CD4-positive, alpha-beta T cell (primary cell): ENCODE data around the gene DMXL2. TPM values are rescaled to one million over a fixed set of nuclear protein-coding genes. Genes with fewer than 3 reads are reported as not detected.

Experiments used
- ATAC-seq: fragments of 200-7000 bp; cut with Tn5 transposase; one replicate; pipeline ENCODE4 v1.10.0; 2022; ENCODE audit warnings: mild to moderate bottlenecking; ENCODE audit not compliant: poor library complexity
- CTCF ChIA-PET: fragments of 350-600 bp; sonication (Branson Sonifier 250); formaldehyde crosslinking; loops from one replicate; lab custom pipeline; 2021; ENCODE audit warnings: antibody characterized with exemption, inconsistent platforms; lab: Charles Lee
- POLR2A ChIA-PET: fragments of 350-600 bp; sonication (Branson Sonifier 250); formaldehyde crosslinking; loops from one replicate; lab custom pipeline; 2021; ENCODE audit warnings: antibody characterized with exemption, inconsistent platforms; lab: Charles Lee
- DNase-seq, 14 experiments: peaks; one replicate each; pipeline ENCODE4 v3.0.0-alpha.2; 2013 to 2020; ENCODE audit warnings: mixed read lengths in 2 of 14
- H3K27ac ChIP-seq, 2 donors: one replicate each; pipeline versions ENCODE4 v1.5.1 to v1.7.0; 2013; ENCODE audit warnings: low read length in 2 of 2, low read depth in 1 of 2, mild to moderate bottlenecking in 1 of 2
- H3K27me3 ChIP-seq, 2 experiments: 1 replicate in 1 of 2; 2 replicates in 1 of 2; pipeline versions ENCODE4 v1.6.1 to v1.7.0; 2013; ENCODE audit warnings: low read length in 2 of 2, control low read depth in 1 of 2, mild to moderate bottlenecking in 1 of 2, moderate library complexity in 1 of 2; ENCODE audit not compliant: insufficient read depth in 2 of 2, control insufficient read depth in 1 of 2
- H3K36me3 ChIP-seq: one replicate; pipeline ENCODE4 v1.6.1; 2013; ENCODE audit warnings: low read length, control low read depth; ENCODE audit not compliant: insufficient read depth
- H3K4me1 ChIP-seq: one replicate; pipeline ENCODE4 v1.6.1; 2013; ENCODE audit warnings: low read length, control low read depth; ENCODE audit not compliant: insufficient read depth
- H3K4me3 ChIP-seq: one replicate; pipeline ENCODE4 v1.5.1; 2013; ENCODE audit warnings: mild to moderate bottlenecking, low read length, moderate library complexity
- H3K9me3 ChIP-seq, 2 experiments: 1 replicate in 1 of 2; 2 replicates in 1 of 2; pipeline versions ENCODE4 v1.6.1 to v1.7.0; 2013; ENCODE audit warnings: low read length in 2 of 2, mild to moderate bottlenecking in 2 of 2, control low read depth in 1 of 2, moderate library complexity in 1 of 2; ENCODE audit not compliant: control insufficient read depth in 1 of 2, insufficient read depth in 1 of 2
- H3K27ac Mint-ChIP-seq: one replicate; pipeline ENCODE4 v1.8.0; 2020; ENCODE audit warnings: mixed read lengths
- H3K27me3 Mint-ChIP-seq: one replicate; pipeline ENCODE4 v1.8.0; 2021; ENCODE audit warnings: mixed read lengths
- H3K36me3 Mint-ChIP-seq: one replicate; pipeline ENCODE4 v1.8.0; 2021; ENCODE audit warnings: low read depth, mixed read lengths
- H3K4me1 Mint-ChIP-seq: one replicate; pipeline ENCODE4 v1.8.0; 2021; ENCODE audit warnings: low read depth, mixed read lengths
- H3K4me3 Mint-ChIP-seq: one replicate; pipeline ENCODE4 v1.8.0; 2020; ENCODE audit warnings: mild to moderate bottlenecking, mixed read lengths
- H3K9me3 Mint-ChIP-seq: one replicate; pipeline ENCODE4 v1.8.0; 2020; ENCODE audit warnings: mixed read lengths
- intact Hi-C, 2 experiments: fragments of 100-400 bp; cut with DNase I in 1 of 2; cut with micrococcal nuclease in 1 of 2; formaldehyde crosslinking; loops; one replicate each; pipeline versions ENCODE4 v1.15.1 to v1.9.0; 2023 to 2025; cut with DNase I, micrococcal nuclease
- total RNA-seq, 174 experiments: library from RNA in 2 of 174; stranded (reverse) in 2 of 174; gene quantifications; one replicate each; pipeline ENCODE4 v1.2.3 and lab custom pipeline; 2021 to 2026
- TF ChIP-seq, protein P1 (sequence below): fragments of 200-600 bp; IDR thresholded peaks from one replicate; pipeline ENCODE4 v1.8.0; 2022; ENCODE audit warnings: antibody characterized with exemption, mild to moderate bottlenecking

DMXL2 gene
- total RNA-seq, 2 experiments from 2014 or later = 4.7 to 5.5 TPM

DNA sequence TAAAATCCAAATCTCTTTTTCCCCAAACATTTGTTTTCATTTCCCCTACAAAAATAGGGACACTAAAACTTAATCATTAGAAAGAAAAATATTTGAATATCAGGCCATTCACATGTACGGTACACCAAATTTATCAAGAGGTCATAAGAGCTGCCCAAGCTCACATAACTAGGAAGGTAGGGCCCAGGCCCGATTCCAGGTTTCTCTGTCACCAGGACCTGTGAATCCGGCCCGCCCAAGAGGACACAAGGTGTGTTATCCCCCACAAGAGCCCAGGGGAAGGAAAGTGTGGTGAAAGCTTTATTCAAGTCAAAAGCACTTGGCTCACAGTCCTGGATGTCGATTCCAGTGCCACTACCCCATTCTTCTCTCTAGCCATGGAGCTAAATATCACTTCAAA is 130.6 kb downstream of the DMXL2 start:
- H3K4me3 ChIP-seq = no peak overlapping the region
- CTCF ChIA-PET = no interaction called here
- no peaks in the 10 kb centered on the region for H3K27me3 ChIP-seq
- DNase-seq = no peak
- peaks cover 32% of the 10 kb centered on the region for H3K36me3 Mint-ChIP-seq
- TF ChIP-seq, protein P1, sequence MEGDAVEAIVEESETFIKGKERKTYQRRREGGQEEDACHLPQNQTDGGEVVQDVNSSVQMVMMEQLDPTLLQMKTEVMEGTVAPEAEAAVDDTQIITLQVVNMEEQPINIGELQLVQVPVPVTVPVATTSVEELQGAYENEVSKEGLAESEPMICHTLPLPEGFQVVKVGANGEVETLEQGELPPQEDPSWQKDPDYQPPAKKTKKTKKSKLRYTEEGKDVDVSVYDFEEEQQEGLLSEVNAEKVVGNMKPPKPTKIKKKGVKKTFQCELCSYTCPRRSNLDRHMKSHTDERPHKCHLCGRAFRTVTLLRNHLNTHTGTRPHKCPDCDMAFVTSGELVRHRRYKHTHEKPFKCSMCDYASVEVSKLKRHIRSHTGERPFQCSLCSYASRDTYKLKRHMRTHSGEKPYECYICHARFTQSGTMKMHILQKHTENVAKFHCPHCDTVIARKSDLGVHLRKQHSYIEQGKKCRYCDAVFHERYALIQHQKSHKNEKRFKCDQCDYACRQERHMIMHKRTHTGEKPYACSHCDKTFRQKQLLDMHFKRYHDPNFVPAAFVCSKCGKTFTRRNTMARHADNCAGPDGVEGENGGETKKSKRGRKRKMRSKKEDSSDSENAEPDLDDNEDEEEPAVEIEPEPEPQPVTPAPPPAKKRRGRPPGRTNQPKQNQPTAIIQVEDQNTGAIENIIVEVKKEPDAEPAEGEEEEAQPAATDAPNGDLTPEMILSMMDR = no peak
- no peaks in the 10 kb centered on the region for H3K9me3 ChIP-seq
- H3K4me1 ChIP-seq = no peaks in the 10 kb centered on the region
- intact Hi-C loops = no loop called here
- H3K4me1 Mint-ChIP-seq = no peaks in the 10 kb centered on the region
- H3K27ac Mint-ChIP-seq = no peak overlapping the region
- H3K4me3 Mint-ChIP-seq = no peak overlapping the region
- no peaks in the 10 kb centered on the region for H3K36me3 ChIP-seq
- POLR2A ChIA-PET = no interaction called here
- no peaks in the 10 kb centered on the region for H3K9me3 Mint-ChIP-seq
- no peak overlapping the region for H3K27ac ChIP-seq
- no peaks in the 10 kb centered on the region for H3K27me3 Mint-ChIP-seq
- no peak for ATAC-seq

DNA sequence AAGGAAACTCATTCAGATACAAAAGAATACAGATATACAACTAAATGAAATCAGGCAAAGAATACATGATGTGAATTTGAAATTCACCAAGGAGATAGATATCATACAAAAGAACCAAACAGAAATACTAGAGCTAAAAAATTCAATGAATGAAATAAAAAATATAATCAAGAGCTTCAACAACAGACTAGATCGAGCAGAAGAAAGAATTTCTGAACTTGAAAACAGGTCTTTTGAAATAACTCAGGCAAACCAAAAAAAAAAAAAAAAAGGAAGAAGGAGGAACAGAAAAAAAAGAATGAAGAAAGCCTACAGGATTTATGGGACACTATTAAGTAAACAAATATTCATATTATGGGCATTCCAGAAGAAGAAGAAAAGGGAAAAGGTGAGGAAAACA is 137.8 kb downstream of the DMXL2 start:
- H3K4me3 Mint-ChIP-seq = no peak overlapping the region
- intact Hi-C loops = no loop called here
- H3K9me3 Mint-ChIP-seq = peaks cover 16% of the 10 kb centered on the region
- Histone ChIP-seq H3K4me1 (no peaks in the 10 kb centered on the region), H3K9me3 (peaks cover 17 to 24% of the 10 kb centered on the region in 2 experiments), H3K27ac (no peak overlapping the region), H3K27me3 (no peaks in the 10 kb centered on the region), H3K4me3 (no peak overlapping the region), H3K36me3 (no peaks in the 10 kb centered on the region)
- peaks cover 74% of the 10 kb centered on the region for H3K36me3 Mint-ChIP-seq
- no peaks in the 10 kb centered on the region for H3K4me1 Mint-ChIP-seq
- H3K27ac Mint-ChIP-seq = no peak overlapping the region
- CTCF ChIA-PET = no interaction called here
- POLR2A ChIA-PET = no interaction called here
- H3K27me3 Mint-ChIP-seq = no peaks in the 10 kb centered on the region
- TF ChIP-seq, protein P1 = no peak
- ATAC-seq = no peak
- DNase-seq = no peak

DNA sequence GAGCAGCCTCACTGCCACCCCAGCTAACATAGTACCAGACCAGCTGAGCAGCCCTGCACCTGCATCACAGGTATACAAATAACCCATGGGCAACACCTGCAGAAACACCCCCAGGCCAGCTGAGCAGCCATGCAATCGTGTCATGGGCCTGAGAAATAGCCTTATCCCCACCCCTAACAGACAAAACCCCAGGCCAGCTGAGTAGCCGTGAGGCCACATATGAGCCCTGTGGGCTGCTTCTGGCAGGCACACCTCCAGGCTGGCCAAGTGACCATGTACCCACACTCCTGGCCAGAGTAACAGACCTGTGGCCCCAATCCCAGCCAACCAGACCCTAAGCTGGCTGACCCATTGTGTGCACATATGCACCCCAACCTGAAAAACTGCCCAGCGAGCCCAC is 138.6 kb downstream of the DMXL2 start:
- DNase-seq (no peak), ATAC-seq (no peak)
- Histone ChIP-seq H3K36me3 (no peaks in the 10 kb centered on the region), H3K4me3 (no peak overlapping the region), H3K27me3 (no peaks in the 10 kb centered on the region), H3K9me3 (peaks cover 17 to 24% of the 10 kb centered on the region in 2 experiments), H3K4me1 (no peaks in the 10 kb centered on the region), H3K27ac (no peak overlapping the region)
- no peaks in the 10 kb centered on the region for H3K4me1 Mint-ChIP-seq
- intact Hi-C loops = no loop called here
- H3K27ac Mint-ChIP-seq = no peak overlapping the region
- ChIA-PET CTCF (no interaction called here), POLR2A (no interaction called here)
- TF ChIP-seq, protein P1 = no peak
- H3K4me3 Mint-ChIP-seq = no peak overlapping the region
- peaks cover 70% of the 10 kb centered on the region for H3K36me3 Mint-ChIP-seq
- no peaks in the 10 kb centered on the region for H3K27me3 Mint-ChIP-seq
- peaks cover 16% of the 10 kb centered on the region for H3K9me3 Mint-ChIP-seq
